Ishikawa (cell line): ENCODE results near the gene B3GNT8.

Source experiments
- CEBPB ChIP-seq: IDR thresholded peaks from 2 replicates; pipeline ENCODE4 v1.6.1; 2012
- CREB1 ChIP-seq: IDR thresholded peaks from 2 replicates; pipeline ENCODE4 v1.6.1; 2012; ENCODE audit warnings: low read depth
- EGR1 ChIP-seq: IDR thresholded peaks from 2 replicates; pipeline ENCODE4 v1.6.1; 2012
- EP300 ChIP-seq: IDR thresholded peaks from 2 replicates; pipeline ENCODE4 v1.6.1; 2012; ENCODE audit warnings: borderline replicate concordance
- FOXM1 ChIP-seq: IDR thresholded peaks from 2 replicates; pipeline ENCODE4 v1.6.1; 2012; ENCODE audit warnings: low read depth, borderline replicate concordance
- NFIC ChIP-seq: IDR thresholded peaks from 2 replicates; pipeline ENCODE4 v1.6.1; 2012
- RAD21 ChIP-seq: IDR thresholded peaks from 2 replicates; pipeline ENCODE4 v1.6.1; 2012; ENCODE audit warnings: low read depth
- TAF1 ChIP-seq: IDR thresholded peaks from 2 replicates; pipeline ENCODE4 v1.6.1; 2012; ENCODE audit warnings: low read depth, mild to moderate bottlenecking
- TCF12 ChIP-seq: IDR thresholded peaks from 2 replicates; pipeline ENCODE4 v1.6.1; 2012; ENCODE audit warnings: low read depth
- TEAD4 ChIP-seq: IDR thresholded peaks from 2 replicates; pipeline ENCODE4 v1.6.1; 2012
- YY1 ChIP-seq: IDR thresholded peaks from 2 replicates; pipeline ENCODE4 v1.6.1; 2012; ENCODE audit warnings: low read depth
- ZBTB7A ChIP-seq: IDR thresholded peaks from 2 replicates; pipeline ENCODE4 v1.6.1; 2012; ENCODE audit warnings: low read depth
- TF ChIP-seq, protein P1 (sequence below): IDR thresholded peaks from 2 replicates; pipeline ENCODE4 v1.6.1; 2012
- TF ChIP-seq, protein P2 (sequence below): IDR thresholded peaks from 2 replicates; pipeline ENCODE4 v1.6.1; 2012; ENCODE audit warnings: low read depth, mild to moderate bottlenecking
- TF ChIP-seq, protein P3 (sequence below): IDR thresholded peaks from 2 replicates; pipeline ENCODE4 v1.6.1; 2012

B3GNT8 gene

GRCh38 chr19:41397086-41398049, 29.8 kb downstream of the B3GNT8 start, which contains the start of the genes BCKDHA and EXOSC5:
Gene BCKDHA, plus strand, starts transcription at chr19:41397818. Its CDS starts 10 bp downstream, at chr19:41397828.
Gene EXOSC5, minus strand, starts transcription at chr19:41397359. Its CDS starts 31 bp downstream, at chr19:41397328.
- peak; percentile 73; the same call in 1 of the 2 replicates for TF ChIP-seq TAF1
- TF ChIP-seq RAD21 = no peak
- TF ChIP-seq, protein P1, sequence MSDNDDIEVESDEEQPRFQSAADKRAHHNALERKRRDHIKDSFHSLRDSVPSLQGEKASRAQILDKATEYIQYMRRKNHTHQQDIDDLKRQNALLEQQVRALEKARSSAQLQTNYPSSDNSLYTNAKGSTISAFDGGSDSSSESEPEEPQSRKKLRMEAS = peak; percentile 100
- peak; percentile 74 for TF ChIP-seq NFIC
- TF ChIP-seq YY1 = peak; percentile 94
- no peak for TF ChIP-seq CEBPB
- no peak for TF ChIP-seq CREB1
- TF ChIP-seq TCF12 = peak; percentile 21; the same call in 1 of the 2 replicates
- TF ChIP-seq EP300 = no peak
- TF ChIP-seq, protein P2, sequence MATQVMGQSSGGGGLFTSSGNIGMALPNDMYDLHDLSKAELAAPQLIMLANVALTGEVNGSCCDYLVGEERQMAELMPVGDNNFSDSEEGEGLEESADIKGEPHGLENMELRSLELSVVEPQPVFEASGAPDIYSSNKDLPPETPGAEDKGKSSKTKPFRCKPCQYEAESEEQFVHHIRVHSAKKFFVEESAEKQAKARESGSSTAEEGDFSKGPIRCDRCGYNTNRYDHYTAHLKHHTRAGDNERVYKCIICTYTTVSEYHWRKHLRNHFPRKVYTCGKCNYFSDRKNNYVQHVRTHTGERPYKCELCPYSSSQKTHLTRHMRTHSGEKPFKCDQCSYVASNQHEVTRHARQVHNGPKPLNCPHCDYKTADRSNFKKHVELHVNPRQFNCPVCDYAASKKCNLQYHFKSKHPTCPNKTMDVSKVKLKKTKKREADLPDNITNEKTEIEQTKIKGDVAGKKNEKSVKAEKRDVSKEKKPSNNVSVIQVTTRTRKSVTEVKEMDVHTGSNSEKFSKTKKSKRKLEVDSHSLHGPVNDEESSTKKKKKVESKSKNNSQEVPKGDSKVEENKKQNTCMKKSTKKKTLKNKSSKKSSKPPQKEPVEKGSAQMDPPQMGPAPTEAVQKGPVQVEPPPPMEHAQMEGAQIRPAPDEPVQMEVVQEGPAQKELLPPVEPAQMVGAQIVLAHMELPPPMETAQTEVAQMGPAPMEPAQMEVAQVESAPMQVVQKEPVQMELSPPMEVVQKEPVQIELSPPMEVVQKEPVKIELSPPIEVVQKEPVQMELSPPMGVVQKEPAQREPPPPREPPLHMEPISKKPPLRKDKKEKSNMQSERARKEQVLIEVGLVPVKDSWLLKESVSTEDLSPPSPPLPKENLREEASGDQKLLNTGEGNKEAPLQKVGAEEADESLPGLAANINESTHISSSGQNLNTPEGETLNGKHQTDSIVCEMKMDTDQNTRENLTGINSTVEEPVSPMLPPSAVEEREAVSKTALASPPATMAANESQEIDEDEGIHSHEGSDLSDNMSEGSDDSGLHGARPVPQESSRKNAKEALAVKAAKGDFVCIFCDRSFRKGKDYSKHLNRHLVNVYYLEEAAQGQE = no peak
- TF ChIP-seq TEAD4 = no peak
- no peak for TF ChIP-seq EGR1
- TF ChIP-seq FOXM1 = 0 out of 2 replicates have a peak, but pooled peaks have one; percentile 17
- no peak for TF ChIP-seq ZBTB7A
- TF ChIP-seq, protein P3, sequence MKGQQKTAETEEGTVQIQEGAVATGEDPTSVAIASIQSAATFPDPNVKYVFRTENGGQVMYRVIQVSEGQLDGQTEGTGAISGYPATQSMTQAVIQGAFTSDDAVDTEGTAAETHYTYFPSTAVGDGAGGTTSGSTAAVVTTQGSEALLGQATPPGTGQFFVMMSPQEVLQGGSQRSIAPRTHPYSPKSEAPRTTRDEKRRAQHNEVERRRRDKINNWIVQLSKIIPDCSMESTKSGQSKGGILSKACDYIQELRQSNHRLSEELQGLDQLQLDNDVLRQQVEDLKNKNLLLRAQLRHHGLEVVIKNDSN = peak; percentile 91

GRCh38 chr19:41395355-41395754, 31.8 kb downstream of the B3GNT8 start:
- no peak for TF ChIP-seq EP300
- TF ChIP-seq, protein P1 = no peak
- no peak for TF ChIP-seq TCF12
- no peak for TF ChIP-seq YY1
- TF ChIP-seq, protein P3 = no peak
- TF ChIP-seq RAD21 = no peak
- TF ChIP-seq CEBPB = no peak
- TF ChIP-seq FOXM1 = no peak
- TF ChIP-seq NFIC = no peak
- no peak for TF ChIP-seq EGR1
- no peak for TF ChIP-seq TEAD4
- no peak for TF ChIP-seq TAF1
- TF ChIP-seq CREB1 = no peak

DNA sequence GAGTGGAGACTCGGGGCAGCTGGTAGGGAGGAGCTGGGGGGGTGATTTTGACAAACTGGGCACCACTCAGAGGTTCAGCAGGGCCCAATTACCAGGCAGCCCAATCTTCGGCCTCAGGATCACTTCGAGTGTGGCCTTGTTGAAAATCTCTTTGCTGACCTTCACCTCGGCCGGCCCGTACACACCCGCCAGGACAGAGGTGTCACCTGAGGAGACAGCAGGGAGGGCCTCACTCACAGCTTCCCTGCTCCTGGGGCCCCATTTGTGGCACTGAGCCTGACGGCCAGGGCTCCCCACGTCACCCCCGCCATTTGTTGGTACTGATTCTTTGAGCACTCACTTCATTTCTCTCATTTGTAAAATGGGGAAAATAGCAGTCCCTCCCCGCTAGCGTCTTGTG, 34.4 kb downstream of the B3GNT8 start:
- TF ChIP-seq ZBTB7A (no peak), YY1 (no peak), EP300 (no peak), CREB1 (no peak), TEAD4 (no peak)

DNA sequence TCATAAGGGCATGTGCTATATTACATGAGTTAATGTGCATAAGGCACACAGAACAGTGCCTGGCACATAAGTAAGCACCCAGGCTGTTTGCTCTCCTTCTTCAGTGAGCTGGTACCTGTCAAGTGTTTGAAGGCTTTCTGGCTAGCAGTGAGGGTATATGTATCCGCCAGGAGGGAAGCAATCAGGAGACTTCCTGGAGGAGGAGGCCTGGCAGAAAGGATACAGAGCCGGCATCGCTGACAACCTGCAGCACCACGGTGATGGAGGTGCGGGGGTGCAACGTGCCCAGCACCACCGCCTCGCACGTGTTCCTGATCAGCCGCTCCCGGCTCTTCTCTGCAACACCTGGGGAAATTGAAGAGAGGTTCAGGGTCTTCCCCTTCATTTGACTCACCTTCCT, 35.6 kb downstream of the B3GNT8 start:
- TF ChIP-seq, protein P3 = no peak
- TF ChIP-seq EP300 = no peak
- no peak for TF ChIP-seq CREB1
- no peak for TF ChIP-seq YY1
- no peak for TF ChIP-seq ZBTB7A
- TF ChIP-seq, protein P2 = no peak
- TF ChIP-seq, protein P1 = no peak
- TF ChIP-seq CEBPB = no peak
- TF ChIP-seq FOXM1 = no peak
- TF ChIP-seq TCF12 = no peak
- no peak for TF ChIP-seq EGR1
- no peak for TF ChIP-seq TEAD4
- TF ChIP-seq NFIC = no peak
- TF ChIP-seq TAF1 = no peak
- no peak for TF ChIP-seq RAD21
